B cell (primary cell): Measurements from ENCODE around the gene MRGPRX2. TPM values are rescaled to one million over a fixed set of nuclear protein-coding genes. Genes with fewer than 3 reads are reported as not detected.

Source experiments
- ATAC-seq: fragments of 200-7000 bp; cut with Tn5 transposase; one replicate; pipeline ENCODE4 v1.10.0; 2021; ENCODE audit warnings: low read depth, mild to moderate bottlenecking, moderate number of reproducible peaks, moderate library complexity
- CTCF ChIA-PET: fragments of 350-600 bp; sonication (Branson Sonifier 250); formaldehyde crosslinking; loops from one replicate; lab custom pipeline; 2021; ENCODE audit warnings: antibody characterized with exemption, inconsistent platforms; lab: Charles Lee
- POLR2A ChIA-PET: fragments of 350-600 bp; sonication (Branson Sonifier 250); formaldehyde crosslinking; loops from one replicate; lab custom pipeline; 2021; ENCODE audit warnings: antibody characterized with exemption; lab: Charles Lee
- DNase-seq: peaks from one replicate; pipeline ENCODE4 v3.0.0; 2013
- H2AFZ ChIP-seq: 2 replicates; pipeline ENCODE4 v1.6.1; 2012; ENCODE audit warnings: mild to moderate bottlenecking, low read depth, low read length; ENCODE audit not compliant: insufficient read depth, poor library complexity, severe bottlenecking
- H3K27ac ChIP-seq, 2 donors: 1 replicate in 1 of 2; 2 replicates in 1 of 2; pipeline ENCODE4 v1.5.1; 2012 to 2013; ENCODE audit warnings: low read length in 2 of 2, mild to moderate bottlenecking in 2 of 2, moderate library complexity in 1 of 2
- H3K27me3 ChIP-seq, 4 experiments: fragments of 200-600 bp in 1 of 4; sonication (generic) in 1 of 4; replicated peaks in 1 of 4; 1 replicate in 2 of 4; 2 replicates in 2 of 4; pipeline versions ENCODE4 v1.6.1 to v1.7.0; 2013 to 2016; ENCODE audit warnings: low read length in 3 of 4, mild to moderate bottlenecking in 2 of 4, mixed read lengths in 1 of 4, moderate library complexity in 1 of 4; ENCODE audit not compliant: insufficient read depth in 4 of 4, control insufficient read depth in 3 of 4; ENCODE audit errors: control extremely low read depth in 1 of 4
- H3K36me3 ChIP-seq, 2 experiments: replicated peaks in 1 of 2; 1 replicate in 1 of 2; 2 replicates in 1 of 2; pipeline versions ENCODE4 v1.6.1 to v1.7.1; 2013; ENCODE audit warnings: low read length in 1 of 2; ENCODE audit not compliant: insufficient read depth in 2 of 2, control insufficient read depth in 1 of 2; ENCODE audit errors: control extremely low read depth in 1 of 2, extremely low read depth in 1 of 2
- H3K4me1 ChIP-seq, 2 donors: fragments of 200-600 bp in 1 of 2; sonication (generic) in 1 of 2; 1 replicate in 1 of 2; 2 replicates in 1 of 2; pipeline versions ENCODE4 v1.5.1 to v1.6.1; 2013 to 2017; ENCODE audit warnings: low read length in 2 of 2; ENCODE audit not compliant: control insufficient read depth in 2 of 2, insufficient read depth in 2 of 2
- H3K4me2 ChIP-seq: replicated peaks from 2 replicates; pipeline ENCODE3; 2012; ENCODE audit warnings: mild to moderate bottlenecking, low read depth, low read length; ENCODE audit not compliant: poor library complexity, severe bottlenecking
- H3K4me3 ChIP-seq, 5 experiments: fragments of 200-600 bp in 1 of 5; sonication (generic) in 1 of 5; 1 replicate in 3 of 5; 2 replicates in 2 of 5; pipeline versions ENCODE4 v1.5.1 to v1.7.0; 2011 to 2016; ENCODE audit warnings: low read length in 4 of 5, mild to moderate bottlenecking in 4 of 5, low read depth in 2 of 5, control low read depth in 1 of 5, moderate library complexity in 1 of 5; ENCODE audit not compliant: insufficient read depth in 1 of 5; ENCODE audit errors: control extremely low read depth in 1 of 5, extremely low read depth in 1 of 5
- H3K79me2 ChIP-seq: fragments of 200-600 bp; sonication (generic); one replicate; pipeline ENCODE4 v1.6.0; 2016; ENCODE audit warnings: low read length; ENCODE audit not compliant: control insufficient read depth, insufficient read depth
- H3K9ac ChIP-seq: fragments of 200-600 bp; sonication (generic); 2 replicates; pipeline ENCODE4 v1.6.1; 2017; ENCODE audit warnings: mild to moderate bottlenecking, low read length, moderate library complexity
- H3K9me3 ChIP-seq, 3 donors: one replicate each; pipeline versions ENCODE4 v1.6.1 to v1.7.1; 2013; ENCODE audit warnings: low read length in 2 of 3; ENCODE audit not compliant: control insufficient read depth in 2 of 3, insufficient read depth in 1 of 3; ENCODE audit errors: control extremely low read depth in 1 of 3
- H4K20me1 ChIP-seq: 2 replicates; pipeline ENCODE4 v1.6.0; 2012; ENCODE audit warnings: mild to moderate bottlenecking, low read length; ENCODE audit not compliant: insufficient read depth, control insufficient read depth, poor library complexity, severe bottlenecking
- H3K27ac Mint-ChIP-seq: one replicate; pipeline ENCODE4 v1.8.0; 2021; ENCODE audit warnings: mixed read lengths
- H3K27me3 Mint-ChIP-seq: one replicate; pipeline ENCODE4 v1.8.0; 2021; ENCODE audit warnings: mixed read lengths
- H3K4me1 Mint-ChIP-seq: one replicate; pipeline ENCODE4 v1.8.0; 2021; ENCODE audit warnings: mixed read lengths
- H3K4me3 Mint-ChIP-seq: one replicate; pipeline ENCODE4 v1.8.0; 2021; ENCODE audit warnings: mixed read lengths
- H3K9me3 Mint-ChIP-seq: one replicate; pipeline ENCODE4 v1.8.0; 2022; ENCODE audit warnings: mixed read lengths; ENCODE audit not compliant: insufficient read depth
- CTCF ChIP-seq: fragments of 200-600 bp; IDR thresholded peaks from one replicate; pipeline ENCODE4 v1.8.0; 2022; ENCODE audit warnings: antibody characterized with exemption, mild to moderate bottlenecking
- EZH2 ChIP-seq: IDR thresholded peaks from 2 replicates; pipeline ENCODE4 v1.6.1; 2012; ENCODE audit warnings: borderline replicate concordance, low read depth, mild to moderate bottlenecking, moderate library complexity, low read length; ENCODE audit not compliant: insufficient read depth, poor library complexity, severe bottlenecking
- WGBS: methylation state at CpG from one replicate; pipeline ENCODE4 v1.1.5; 2013; ENCODE audit warnings: missing lambda C conversion rate; ENCODE audit not compliant: insufficient coverage; 5-methylcytosine and 5-hydroxymethylcytosine counted together
- intact Hi-C: fragments of 100-400 bp; cut with micrococcal nuclease; formaldehyde crosslinking; loops from one replicate; pipeline ENCODE4 v1.10.0; 2022
- polyA plus RNA-seq: library from polyadenylated mRNA; depleted of rRNA; stranded (reverse); fragments of >200 nt; gene quantifications from 2 replicates; pipeline ENCODE4 v1.2.3, GENCODE V29; 2012
- total RNA-seq, 2 donors: library from RNA; stranded (reverse); fragments of 120-200 nt in 1 of 2; gene quantifications; 1 replicate in 1 of 2; 2 replicates in 1 of 2; pipeline versions ENCODE4 v1.2.3 to v1.2.4, GENCODE V29; 2013 to 2022

MRGPRX2 gene
- total and polyA plus RNA-seq, 2 donors (not counting 1 experiment from before 2014, with no cell fraction given): not detected

- H2AFZ ChIP-seq: no peak overlapping the region
- TF ChIP-seq CTCF (no peak), EZH2 (no peak)
- intact Hi-C loops: no loop called here
- H4K20me1 ChIP-seq: no peaks in the 10 kb centered on the region
- ATAC-seq (no peak), DNase-seq (no peak)
- no peak overlapping the region for H3K4me2 ChIP-seq
- no peaks in the 10 kb centered on the region for H3K4me1 ChIP-seq
- Mint-ChIP-seq H3K27me3 (peaks cover 17% of the 10 kb centered on the region), H3K9me3 (no peaks in the 10 kb centered on the region), H3K4me3 (no peak overlapping the region), H3K27ac (no peak overlapping the region), H3K4me1 (no peaks in the 10 kb centered on the region)
- no peak overlapping the region for H3K9ac ChIP-seq
- peaks cover 0 to 3% (median 0%) of the 10 kb centered on the region in 4 experiments for H3K27me3 ChIP-seq
- no peaks in the 10 kb centered on the region for H3K9me3 ChIP-seq
- H3K79me2 ChIP-seq: no peaks in the 10 kb centered on the region
- H3K4me3 ChIP-seq: no peak overlapping the region
- 13% methylated on average over 3 of the region's 5 CpGs for WGBS
- POLR2A ChIA-PET: no interaction called here
- H3K27ac ChIP-seq: no peak overlapping the region
- CTCF ChIA-PET: no interaction called here
- H3K36me3 ChIP-seq: no peaks in the 10 kb centered on the region
Measured at GRCh38 chr11:19025481-19026406, 34.8 kb downstream of the MRGPRX2 start.

GRCh38 chr11:19020831-19021230, 39.7 kb downstream of the MRGPRX2 start:
- TF ChIP-seq CTCF: no peak
- no peak for TF ChIP-seq EZH2
- POLR2A ChIA-PET: no interaction called here
- H3K27me3 ChIP-seq: peaks cover 0 to 3% (median 0%) of the 10 kb centered on the region in 4 experiments
- CTCF ChIA-PET: no interaction called here
- H3K27me3 Mint-ChIP-seq: peaks cover 17% of the 10 kb centered on the region
- H3K4me3 Mint-ChIP-seq: no peak overlapping the region
- H3K9me3 Mint-ChIP-seq: no peaks in the 10 kb centered on the region
- intact Hi-C loops: no loop called here
- ATAC-seq (no peak), DNase-seq (no peak)
- H3K4me2 ChIP-seq: no peak overlapping the region
- H3K79me2 ChIP-seq: no peaks in the 10 kb centered on the region
- H3K4me1 Mint-ChIP-seq: no peaks in the 10 kb centered on the region
- H3K36me3 ChIP-seq: no peaks in the 10 kb centered on the region
- H3K4me1 ChIP-seq: no peaks in the 10 kb centered on the region
- no peak overlapping the region for H2AFZ ChIP-seq
- no peak overlapping the region for H3K4me3 ChIP-seq
- no peaks in the 10 kb centered on the region for H4K20me1 ChIP-seq
- no peaks in the 10 kb centered on the region for H3K9me3 ChIP-seq
- no peak overlapping the region for H3K27ac Mint-ChIP-seq
- H3K27ac ChIP-seq: no peak overlapping the region
- H3K9ac ChIP-seq: no peak overlapping the region
